Pancreas (tissue), 10 donors: ENCODE data around the gene CHMP2B. TPM values are rescaled to one million over a fixed set of nuclear protein-coding genes. Genes with fewer than 3 reads are reported as not detected.

Experiments used
- ATAC-seq, 4 donors: fragments of 200-7000 bp; cut with Tn5 transposase; one replicate each; pipeline versions ENCODE4 v1.8.0 to v1.9.1; 2020; ENCODE audit warnings: mild to moderate bottlenecking in 4 of 4, moderate library complexity in 4 of 4
- DNase-seq, 6 donors: peaks; one replicate each; pipeline ENCODE4 v3.0.0-alpha.2; 2020
- FAIRE-seq: peaks from 2 replicates; lab custom pipeline; 2012; peaks lifted over from hg19 to GRCh38; lab: Jason Lieb, UNC
- H3K27ac ChIP-seq, 4 donors: fragments of 200-600 bp; sonication (generic); 1 replicate in 3 of 4; 2 replicates in 1 of 4; pipeline versions ENCODE4 v1.5.0 to v1.8.0; 2020
- H3K27me3 ChIP-seq, 4 donors: fragments of 200-600 bp; one replicate each; pipeline ENCODE4 v1.8.0; 2021
- H3K36me3 ChIP-seq, 3 donors: fragments of 200-600 bp; sonication (generic) in 1 of 3; one replicate each; pipeline versions ENCODE4 v1.5.0 to v1.8.0; 2020 to 2021
- H3K4me1 ChIP-seq, 3 donors: fragments of 200-600 bp; one replicate each; pipeline ENCODE4 v1.8.0; 2021
- H3K4me3 ChIP-seq, 4 donors: fragments of 200-600 bp; sonication (generic) in 2 of 4; one replicate each; pipeline versions ENCODE4 v1.5.0 to v1.8.0; 2020 to 2021
- H3K9me3 ChIP-seq, 4 donors: fragments of 200-600 bp; one replicate each; pipeline ENCODE4 v1.8.0; 2021
- CTCF ChIP-seq, 4 donors: fragments of 200-600 bp; sonication (generic) in 3 of 4; IDR thresholded peaks; one replicate each; pipeline versions ENCODE4 v1.5.0 to v1.8.0; 2021; ENCODE audit warnings: antibody characterized with exemption in 4 of 4
- WGBS, 2 donors: extraction: QIAGEN DNeasy Blood & Tissue Kit; methylation state at CpG; one replicate each; pipeline ENCODE4 v1.1.7; 2013; 5-methylcytosine and 5-hydroxymethylcytosine counted together
- intact Hi-C, 3 donors: fragments of 100-400 bp; cut with DNase I; formaldehyde crosslinking; loops; one replicate each; pipeline versions ENCODE4 v1.11.1 to v1.14.2; 2022
- polyA plus RNA-seq, 2 donors: library from polyadenylated mRNA; stranded (reverse); fragments of 200-250 nt; gene quantifications; one replicate each; pipeline ENCODE4 v1.2.3, GENCODE V29; 2013
- total RNA-seq, 6 donors: library from RNA; stranded (reverse); fragmentation: NEBNext Ultra II Directional in 4 of 6; extraction: Animal tissue kit (Norgen Biotek cat#: 25700) in 4 of 6; gene quantifications; one replicate each; pipeline versions ENCODE4 v1.2.1 to v1.2.4, GENCODE V29; 2021 to 2023
- donor health status: healthy with polysubstance abuse.
- donor health status: DM: no; HTN: no; CAD: no; lungs with moderate emphysema.
- donor health status: DM: no; HTN: no; CAD: no.
- donor health status: control.
- donor health status: control.
- donor health status: Bipolar disorder and iron deficiency.
- donor health status: DM: yes; HTN: yes; CAD: no.
- donor health status: DM: no; HTN: no; CAD: no.
- donor health status: DM: no; HTN: no; CAD: no.
- donor health status: DM: yes; HTN: yes; CAD: no.

The CHMP2B gene
- total and polyA plus RNA-seq, 8 donors: 10.3 to 29.0 (median 21.7) TPM

- 44 to 45% methylated on average over 4 of the region's 4 CpGs for WGBS, 2 donors
- Histone ChIP-seq H3K4me3 (no peak overlapping the region), H3K27me3 (no peaks in the 10 kb centered on the region), H3K4me1 (peaks cover 7 to 15% (median 9%) of the 10 kb centered on the region in 3 donors), H3K9me3 (no peaks in the 10 kb centered on the region), H3K36me3 (no peaks in the 10 kb centered on the region), H3K27ac (peak overlapping the region in 2 of 4 donors; percentile 60 to 69)
- intact Hi-C loops: no loop called here
- no peak for TF ChIP-seq CTCF (IDR thresholded peaks at IDR 0.05)
- DNase-seq (peak in 1 of 6 donors; percentile 8), ATAC-seq (peak; percentile 44 to 56 (median 54)), FAIRE-seq (no peak)
These were observed 41.6 kb downstream of the CHMP2B start for GRCh38 chr3:87268646-87269211.

- H3K9me3 ChIP-seq: no peaks in the 10 kb centered on the region
- H3K36me3 ChIP-seq: no peaks in the 10 kb centered on the region
- intact Hi-C loops: no loop called here
- H3K27me3 ChIP-seq: no peaks in the 10 kb centered on the region
- FAIRE-seq (no peak), DNase-seq (no peak), ATAC-seq (no peak)
- H3K4me3 ChIP-seq: no peak overlapping the region
- peaks cover 6 to 15% (median 9%) of the 10 kb centered on the region in 3 donors for H3K4me1 ChIP-seq
- H3K27ac ChIP-seq: peak overlapping the region in 2 of 4 donors; percentile 60 to 69
- no peak for TF ChIP-seq CTCF (IDR thresholded peaks at IDR 0.05)
These were observed 42.6 kb downstream of the CHMP2B start for GRCh38 chr3:87269723-87270122.

GRCh38 chr3:87270908-87271700, 44.0 kb downstream of the CHMP2B start:
- no peak for FAIRE-seq
- WGBS, 2 donors: 52 to 64% methylated on average over 4 of the region's 4 CpGs
- H3K27ac ChIP-seq: no peak overlapping the region

GRCh38 chr3:87272718-87273341, 45.7 kb downstream of the CHMP2B start:
- Histone ChIP-seq H3K9me3 (no peaks in the 10 kb centered on the region), H3K27me3 (no peaks in the 10 kb centered on the region), H3K27ac (no peak overlapping the region), H3K4me1 (peaks cover 5 to 15% (median 15%) of the 10 kb centered on the region in 3 donors), H3K4me3 (no peak overlapping the region), H3K36me3 (no peaks in the 10 kb centered on the region)
- FAIRE-seq (no peak), DNase-seq (no peak), ATAC-seq (no peak)
- WGBS, 2 donors: 95% methylated on average over 4 of the region's 4 CpGs
- intact Hi-C loops: no loop called here
- no peak for TF ChIP-seq CTCF (IDR thresholded peaks at IDR 0.05)

More at GRCh38 chr3:87270908-87271700, 44.0 kb downstream of the CHMP2B start:
- ATAC-seq (peak; percentile 32 to 68 (median 58)), DNase-seq (peak in 1 of 6 donors; percentile 7)
- Histone ChIP-seq H3K9me3 (no peaks in the 10 kb centered on the region), H3K36me3 (no peaks in the 10 kb centered on the region), H3K4me3 (no peak overlapping the region), H3K27me3 (no peaks in the 10 kb centered on the region), H3K4me1 (peaks cover 5 to 15% (median 9%) of the 10 kb centered on the region in 3 donors)
- TF ChIP-seq CTCF (IDR thresholded peaks at IDR 0.05): no peak
- intact Hi-C loops: no loop called here
